Astrocyte of the cerebellum (primary cell): ENCODE measurements around the gene AMH.

Experiments
- DNase-seq: peaks from one replicate; pipeline ENCODE4 v3.0.0-alpha.2; 2011; ENCODE audit warnings: low read depth
- H3K4me3 ChIP-seq: 2 replicates; pipeline ENCODE4 v1.5.1; 2011; ENCODE audit warnings: mild to moderate bottlenecking, low read depth, low read length, moderate library complexity
- CTCF ChIP-seq: IDR thresholded peaks from 2 replicates; pipeline ENCODE4 v1.5.1; 2012; ENCODE audit warnings: low read length, low read depth, moderate library complexity, mild to moderate bottlenecking; ENCODE audit errors: missing control alignments
- in situ Hi-C: cut with HindIII; loops from 2 replicates; pipeline ENCODE4 v1.10.0; 2017; ENCODE audit warnings: low sequenced_read_pairs

AMH gene

GRCh38 chr19:2244486-2244885, 4.6 kb upstream of the AMH start:
- in situ Hi-C loops, result no loop called here
- DNase-seq, result no peak
- no peak for TF ChIP-seq CTCF
- no peak overlapping the region for H3K4me3 ChIP-seq

- TF ChIP-seq CTCF, result no peak
- no peak for DNase-seq
- in situ Hi-C loops, result no loop called here
- H3K4me3 ChIP-seq, result no peak overlapping the region
Measured at GRCh38 chr19:2245273-2245672, 3.9 kb upstream of the AMH start.

DNA sequence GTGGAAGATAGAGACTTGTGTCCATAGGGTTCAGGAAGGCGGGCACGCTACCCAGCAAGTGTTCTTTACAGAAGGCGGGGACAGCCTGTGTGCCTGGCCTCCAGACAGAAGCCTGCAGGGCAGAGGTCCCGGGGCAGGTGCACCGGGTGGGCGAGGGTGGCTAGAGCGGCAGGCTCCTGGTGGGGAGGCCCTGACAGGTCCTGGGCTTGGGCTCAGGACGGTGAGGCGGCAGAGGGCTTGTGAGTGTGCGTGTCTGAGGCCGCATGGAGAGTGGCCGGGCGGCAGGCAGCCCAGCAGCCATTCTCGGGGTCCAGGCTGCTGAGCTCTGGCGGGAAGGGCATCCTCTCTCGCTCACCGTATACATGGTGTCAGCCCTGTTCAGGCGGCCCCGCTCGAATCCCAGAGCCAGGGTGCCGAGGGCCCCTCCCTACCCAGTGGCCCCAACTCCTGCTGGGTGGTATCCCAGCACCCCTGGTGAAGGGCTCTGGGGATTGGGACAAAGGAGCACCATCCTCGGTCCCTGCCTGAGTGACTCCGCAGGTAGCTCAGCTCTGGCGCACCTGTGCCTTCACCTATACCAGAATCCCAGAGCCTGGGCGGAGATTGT, 3.0 kb upstream of the AMH start:
- in situ Hi-C loops, result no loop called here
- DNase-seq, result no peak
- no peak overlapping the region for H3K4me3 ChIP-seq
- TF ChIP-seq CTCF, result no peak

DNA sequence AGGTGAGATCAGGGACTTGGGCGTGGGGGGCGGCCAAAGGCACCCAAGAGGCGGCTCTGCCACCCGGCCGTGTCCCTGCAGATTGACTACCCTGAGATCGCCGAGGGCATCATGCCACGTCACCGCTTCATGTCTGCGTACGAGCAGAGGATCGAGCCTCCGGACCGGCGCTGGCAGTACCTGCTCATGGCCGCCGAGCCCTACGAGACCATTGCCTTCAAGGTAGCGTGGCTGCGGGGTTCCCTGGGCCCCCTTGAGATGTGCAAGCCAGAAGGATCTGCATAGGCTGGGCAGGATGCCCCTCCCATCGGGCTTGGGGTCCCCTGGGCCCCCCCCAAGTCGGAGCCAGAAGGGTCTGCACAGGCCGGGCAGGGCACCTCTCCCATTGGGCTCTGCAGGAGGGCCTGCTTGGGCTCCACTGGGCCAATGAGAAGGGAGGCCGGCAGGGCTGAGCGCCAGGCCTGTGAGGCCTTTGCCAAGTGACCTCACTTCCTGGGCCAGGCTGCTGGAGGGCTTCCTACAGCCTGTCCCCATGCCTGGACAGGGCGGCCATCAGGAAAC, 2.2 kb upstream of the AMH start:
- no peak overlapping the region for H3K4me3 ChIP-seq
- no peak for TF ChIP-seq CTCF
- DNase-seq, result no peak
- in situ Hi-C loops, result no loop called here

DNA sequence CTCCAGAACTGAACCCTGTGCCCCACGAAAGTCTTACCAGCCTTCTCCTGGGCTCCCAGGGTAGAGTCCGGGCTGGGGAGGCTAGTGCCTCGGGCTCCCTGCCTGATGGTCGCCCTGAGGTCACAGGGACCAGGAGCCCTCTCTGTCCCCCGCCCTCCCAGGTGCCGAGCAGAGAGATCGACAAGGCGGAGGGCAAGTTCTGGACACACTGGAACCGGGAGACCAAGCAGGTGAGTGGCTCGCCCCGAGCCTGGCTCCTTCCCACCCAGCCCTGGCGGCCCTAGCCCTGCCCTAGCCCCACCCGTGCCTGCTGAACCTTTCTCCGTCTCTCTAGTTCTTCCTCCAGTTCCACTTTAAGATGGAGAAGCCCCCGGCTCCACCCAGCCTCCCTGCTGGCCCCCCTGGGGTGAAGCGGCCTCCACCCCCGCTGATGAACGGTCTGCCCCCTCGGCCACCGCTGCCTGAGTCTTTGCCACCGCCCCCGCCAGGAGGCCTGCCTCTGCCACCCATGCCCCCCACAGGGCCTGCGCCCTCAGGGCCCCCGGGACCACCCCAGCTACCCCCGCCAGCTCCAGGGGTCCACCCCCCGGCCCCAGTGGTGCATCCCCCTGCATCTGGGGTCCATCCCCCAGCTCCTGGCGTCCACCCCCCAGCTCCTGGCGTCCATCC, 1.6 kb upstream of the AMH start:
- H3K4me3 ChIP-seq, result no peak overlapping the region
- no peak for TF ChIP-seq CTCF
- no peak for DNase-seq
- in situ Hi-C loops, result no loop called here

- in situ Hi-C loops, result no loop called here
- no peak for DNase-seq
- no peak overlapping the region for H3K4me3 ChIP-seq
- no peak for TF ChIP-seq CTCF
Measured at GRCh38 chr19:2248136-2249009, 750 bp upstream of the AMH start.
